Measurements from ENCODE around the gene TRNT1.

DNA sequence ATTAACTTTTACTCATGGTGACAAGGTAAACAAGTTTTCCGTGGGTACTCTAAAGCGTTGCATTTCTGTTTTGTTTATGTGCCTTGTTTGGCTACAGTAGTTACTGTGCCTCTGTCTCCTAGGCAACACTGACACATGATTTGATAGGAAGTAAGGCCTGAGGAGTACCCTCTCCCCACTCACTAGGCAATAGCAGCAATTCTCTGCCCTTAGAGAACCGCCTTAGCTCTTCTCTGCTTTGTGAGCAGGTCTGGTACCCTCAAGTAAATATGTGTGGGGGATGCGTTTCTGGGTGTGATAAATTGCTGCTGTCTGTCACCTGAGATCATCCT is 16.5 kb upstream of the TRNT1 start, which contains the start of gene IL5RA:
- TF ChIP-seq, protein P1, sequence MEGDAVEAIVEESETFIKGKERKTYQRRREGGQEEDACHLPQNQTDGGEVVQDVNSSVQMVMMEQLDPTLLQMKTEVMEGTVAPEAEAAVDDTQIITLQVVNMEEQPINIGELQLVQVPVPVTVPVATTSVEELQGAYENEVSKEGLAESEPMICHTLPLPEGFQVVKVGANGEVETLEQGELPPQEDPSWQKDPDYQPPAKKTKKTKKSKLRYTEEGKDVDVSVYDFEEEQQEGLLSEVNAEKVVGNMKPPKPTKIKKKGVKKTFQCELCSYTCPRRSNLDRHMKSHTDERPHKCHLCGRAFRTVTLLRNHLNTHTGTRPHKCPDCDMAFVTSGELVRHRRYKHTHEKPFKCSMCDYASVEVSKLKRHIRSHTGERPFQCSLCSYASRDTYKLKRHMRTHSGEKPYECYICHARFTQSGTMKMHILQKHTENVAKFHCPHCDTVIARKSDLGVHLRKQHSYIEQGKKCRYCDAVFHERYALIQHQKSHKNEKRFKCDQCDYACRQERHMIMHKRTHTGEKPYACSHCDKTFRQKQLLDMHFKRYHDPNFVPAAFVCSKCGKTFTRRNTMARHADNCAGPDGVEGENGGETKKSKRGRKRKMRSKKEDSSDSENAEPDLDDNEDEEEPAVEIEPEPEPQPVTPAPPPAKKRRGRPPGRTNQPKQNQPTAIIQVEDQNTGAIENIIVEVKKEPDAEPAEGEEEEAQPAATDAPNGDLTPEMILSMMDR (IDR thresholded peaks at IDR 0.05; ENCODE audit: low read depth, low read length), result no peak
- no peak for TF ChIP-seq POLR2A (IDR thresholded peaks at IDR 0.05; ENCODE audit: extremely low read depth, insufficient read length)
- TF ChIP-seq, protein P2, sequence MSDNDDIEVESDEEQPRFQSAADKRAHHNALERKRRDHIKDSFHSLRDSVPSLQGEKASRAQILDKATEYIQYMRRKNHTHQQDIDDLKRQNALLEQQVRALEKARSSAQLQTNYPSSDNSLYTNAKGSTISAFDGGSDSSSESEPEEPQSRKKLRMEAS (IDR thresholded peaks at IDR 0.05; ENCODE audit: low read depth, low read length), result no peak
